ENCODE measurements around the gene MALT1. TPM values are rescaled to one million over a fixed set of nuclear protein-coding genes. Genes with fewer than 3 reads are reported as not detected.

Gene MALT1
- total and polyA plus RNA-seq, 2 donors from 2014 or later: 10.4 to 39.4 TPM

DNA sequence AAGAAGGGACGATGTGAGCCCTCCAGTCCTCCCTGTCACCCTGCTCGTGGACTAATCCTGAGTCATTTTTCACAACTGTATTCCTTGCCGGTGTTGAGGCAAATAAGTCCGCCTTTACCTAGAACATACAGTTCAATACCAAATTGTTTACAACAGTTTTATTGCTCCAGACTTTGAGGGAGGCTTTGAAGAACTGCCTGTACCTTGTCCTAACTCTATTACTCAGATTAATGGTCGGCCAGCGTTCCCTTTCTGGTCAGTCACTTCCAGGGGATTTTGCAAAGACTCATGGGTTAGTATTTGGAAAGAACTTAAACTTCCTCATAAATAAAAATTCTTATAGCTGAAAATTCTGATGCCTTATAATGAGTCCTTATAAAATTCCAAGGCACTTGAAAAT is 108.3 kb downstream of the MALT1 start:
- no peak overlapping the region for H3K9ac ChIP-seq (ENCODE audit: low read length in 3 of 3)
- H3K9me3 ChIP-seq (ENCODE audit: control insufficient read depth in 2 of 3, insufficient read depth in 1 of 3, low read length in 3 of 3): no peaks in the 10 kb centered on the region
- no peaks in the 10 kb centered on the region for H3K27me3 ChIP-seq (ENCODE audit: control insufficient read depth, insufficient read depth, low read length)
- intact Hi-C loops (cut with DNase I): no loop called here
- TF ChIP-seq, protein P1, sequence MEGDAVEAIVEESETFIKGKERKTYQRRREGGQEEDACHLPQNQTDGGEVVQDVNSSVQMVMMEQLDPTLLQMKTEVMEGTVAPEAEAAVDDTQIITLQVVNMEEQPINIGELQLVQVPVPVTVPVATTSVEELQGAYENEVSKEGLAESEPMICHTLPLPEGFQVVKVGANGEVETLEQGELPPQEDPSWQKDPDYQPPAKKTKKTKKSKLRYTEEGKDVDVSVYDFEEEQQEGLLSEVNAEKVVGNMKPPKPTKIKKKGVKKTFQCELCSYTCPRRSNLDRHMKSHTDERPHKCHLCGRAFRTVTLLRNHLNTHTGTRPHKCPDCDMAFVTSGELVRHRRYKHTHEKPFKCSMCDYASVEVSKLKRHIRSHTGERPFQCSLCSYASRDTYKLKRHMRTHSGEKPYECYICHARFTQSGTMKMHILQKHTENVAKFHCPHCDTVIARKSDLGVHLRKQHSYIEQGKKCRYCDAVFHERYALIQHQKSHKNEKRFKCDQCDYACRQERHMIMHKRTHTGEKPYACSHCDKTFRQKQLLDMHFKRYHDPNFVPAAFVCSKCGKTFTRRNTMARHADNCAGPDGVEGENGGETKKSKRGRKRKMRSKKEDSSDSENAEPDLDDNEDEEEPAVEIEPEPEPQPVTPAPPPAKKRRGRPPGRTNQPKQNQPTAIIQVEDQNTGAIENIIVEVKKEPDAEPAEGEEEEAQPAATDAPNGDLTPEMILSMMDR (IDR thresholded peaks at IDR 0.05; ENCODE audit: borderline replicate concordance, extremely low read depth, insufficient read depth): no peak
- DNase-seq: peak in 1 of 5 donors; percentile 54
- no peak overlapping the region for H3K4me3 ChIP-seq (ENCODE audit: low read length in 3 of 3)
- FAIRE-seq: no peak
- H3K27ac ChIP-seq (ENCODE audit: low read depth in 2 of 2, low read length in 2 of 2): no peak overlapping the region
- peaks cover 0 to 4% (median 0%) of the 10 kb centered on the region in 3 donors for H3K4me1 ChIP-seq (ENCODE audit: control insufficient read depth in 2 of 3, insufficient read depth in 2 of 3, low read depth in 1 of 3, low read length in 3 of 3)
- H3K36me3 ChIP-seq (ENCODE audit: control insufficient read depth in 2 of 3, insufficient read depth in 3 of 3, low read length in 3 of 3): no peaks in the 10 kb centered on the region

DNA sequence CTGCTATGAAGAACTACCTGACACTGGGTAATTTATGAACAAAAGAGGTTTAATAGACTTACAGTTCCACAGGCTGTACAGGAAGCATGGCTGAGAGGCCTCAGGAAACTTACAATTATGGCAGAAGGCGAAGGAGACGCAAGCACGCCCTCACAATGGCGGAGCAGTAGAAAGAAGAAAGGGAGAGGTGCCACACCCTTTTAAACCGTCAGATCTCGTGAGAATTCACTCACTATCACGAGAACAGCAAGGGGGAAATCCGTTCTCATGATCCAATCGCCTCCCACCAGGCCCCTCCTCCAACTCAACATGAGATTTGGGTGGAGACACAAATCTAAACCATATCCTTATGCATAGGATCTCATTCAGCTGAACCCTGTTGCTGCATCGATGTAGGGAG is 108.8 kb downstream of the MALT1 start:
- no peak overlapping the region for H3K4me3 ChIP-seq (ENCODE audit: low read length in 3 of 3)
- TF ChIP-seq, protein P1 (IDR thresholded peaks at IDR 0.05; ENCODE audit: borderline replicate concordance, extremely low read depth, insufficient read depth): no peak
- no peaks in the 10 kb centered on the region for H3K27me3 ChIP-seq (ENCODE audit: control insufficient read depth, insufficient read depth, low read length)
- no peak overlapping the region for H3K9ac ChIP-seq (ENCODE audit: low read length in 3 of 3)
- H3K9me3 ChIP-seq (ENCODE audit: control insufficient read depth in 2 of 3, insufficient read depth in 1 of 3, low read length in 3 of 3): no peaks in the 10 kb centered on the region
- no peak for DNase-seq
- no peaks in the 10 kb centered on the region for H3K36me3 ChIP-seq (ENCODE audit: control insufficient read depth in 2 of 3, insufficient read depth in 3 of 3, low read length in 3 of 3)
- no peak overlapping the region for H3K27ac ChIP-seq (ENCODE audit: low read depth in 2 of 2, low read length in 2 of 2)
- intact Hi-C loops (cut with DNase I): loop anchor here (5.0 kb wide), 2 partner anchors 277 to 292 kb away; no protein-coding TSS in a partner anchor
- peaks cover 0 to 6% (median 0%) of the 10 kb centered on the region in 3 donors for H3K4me1 ChIP-seq (ENCODE audit: control insufficient read depth in 2 of 3, insufficient read depth in 2 of 3, low read depth in 1 of 3, low read length in 3 of 3)
- no peak for FAIRE-seq

DNA sequence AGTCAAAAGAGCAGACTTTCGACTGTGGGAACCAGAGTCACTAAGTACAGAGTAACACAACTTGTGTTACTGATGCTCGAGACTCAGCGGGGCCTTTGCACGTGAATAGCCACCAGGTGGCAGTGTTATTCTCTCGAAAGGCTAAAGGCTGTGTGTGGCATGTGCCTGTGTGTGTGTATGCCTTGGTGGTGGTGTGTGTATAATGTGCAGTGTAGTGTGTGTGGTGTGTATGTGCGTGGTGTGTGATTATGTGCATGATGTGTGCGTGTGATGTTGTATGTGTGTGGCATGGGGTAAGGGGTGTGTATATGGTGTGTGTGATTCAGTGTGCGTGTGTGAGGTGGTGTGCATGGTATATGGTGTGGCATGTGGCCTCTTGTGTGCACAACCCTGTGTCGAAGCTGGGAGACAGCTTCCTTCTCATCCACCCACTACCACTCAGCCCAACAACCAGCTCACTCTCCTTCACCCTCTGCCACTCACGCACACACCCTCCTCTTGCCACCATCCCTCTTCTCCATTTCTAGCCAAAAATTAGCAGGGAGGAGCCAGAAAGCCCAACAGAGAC is 110.4 kb downstream of the MALT1 start:
- Histone ChIP-seq H3K4me3 (ENCODE audit: low read length in 3 of 3) (no peak overlapping the region), H3K27ac (ENCODE audit: low read depth in 2 of 2, low read length in 2 of 2) (no peak overlapping the region), H3K4me1 (ENCODE audit: control insufficient read depth in 2 of 3, insufficient read depth in 2 of 3, low read depth in 1 of 3, low read length in 3 of 3) (peaks cover 0 to 9% (median 0%) of the 10 kb centered on the region in 3 donors), H3K27me3 (ENCODE audit: control insufficient read depth, insufficient read depth, low read length) (no peaks in the 10 kb centered on the region), H3K36me3 (ENCODE audit: control insufficient read depth in 2 of 3, insufficient read depth in 3 of 3, low read length in 3 of 3) (no peaks in the 10 kb centered on the region), H3K9ac (ENCODE audit: low read length in 3 of 3) (no peak overlapping the region), H3K9me3 (ENCODE audit: control insufficient read depth in 2 of 3, insufficient read depth in 1 of 3, low read length in 3 of 3) (no peaks in the 10 kb centered on the region)
- TF ChIP-seq, protein P1 (IDR thresholded peaks at IDR 0.05; ENCODE audit: borderline replicate concordance, extremely low read depth, insufficient read depth): peak; percentile 93
- peak; percentile 86 to 94 (median 89) for DNase-seq
- intact Hi-C loops (cut with DNase I): loop anchor here (5.0 kb wide), 2 partner anchors 276 to 291 kb away; no protein-coding TSS in a partner anchor
- FAIRE-seq: no peak
